NK-92 (cell line): ENCODE results near the gene C5orf63.
"Not testable (repeated sequence)": the region's sequence is repeated elsewhere in the genome, so short reads cannot be mapped to it uniquely, and the experiment has no call there.

ENCODE experiments used
- DNase-seq: peaks from one replicate; lab custom pipeline; 2025; ENCODE audit not compliant: unreplicated experiment; lab: John Stamatoyannopoulos, UW

C5orf63 gene

DNA sequence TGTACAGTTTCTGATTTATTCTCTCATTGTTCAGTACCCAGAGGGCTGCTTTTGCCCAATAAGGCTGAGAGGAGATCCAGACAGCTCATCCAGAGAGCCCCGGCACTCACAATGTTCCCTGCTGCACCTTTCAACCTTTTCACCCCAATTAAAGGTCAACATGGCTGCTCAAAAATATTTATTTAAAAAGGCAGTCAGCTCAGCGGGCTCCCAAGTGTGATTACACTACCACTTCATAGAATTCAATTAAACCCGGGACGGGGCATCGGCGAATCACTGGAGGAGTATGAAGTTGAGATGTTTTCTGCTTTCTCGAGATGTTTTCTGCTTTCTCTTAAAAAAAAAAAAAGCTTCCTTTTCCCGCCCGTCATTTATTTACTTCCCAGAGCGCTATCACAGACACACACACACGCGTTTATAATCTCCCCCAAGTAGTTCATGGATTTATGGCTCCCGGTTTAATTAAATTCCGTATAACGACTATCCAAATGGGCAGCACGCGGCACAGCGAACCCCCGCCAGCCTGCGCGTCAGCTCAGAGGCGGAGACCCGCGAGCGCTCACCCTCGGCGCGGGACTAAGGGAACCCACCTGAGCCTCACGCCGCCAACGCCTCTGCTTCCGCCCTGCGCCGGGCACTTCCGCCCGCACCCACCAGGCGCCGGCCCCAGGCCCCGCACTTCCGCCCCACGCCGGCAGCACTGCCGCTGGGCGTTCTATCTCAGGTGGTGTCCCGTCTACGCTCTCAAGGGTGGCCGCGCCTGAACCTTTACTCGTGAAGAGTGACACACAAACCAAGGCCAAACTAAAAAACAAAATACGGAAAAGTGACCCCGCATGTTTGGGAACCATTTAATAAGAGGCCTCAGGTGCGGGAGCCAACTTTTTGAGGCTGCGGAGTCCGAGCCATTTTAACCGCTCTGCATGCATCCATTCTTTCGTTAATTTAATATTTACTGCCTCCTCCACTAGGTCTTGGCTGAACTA lies at the start of gene C5orf63:
Gene C5orf63, minus strand, starts transcription at position 642 of the 986 bp plus-strand sequence. CDS start 14,507 bp downstream, outside the sequence.
- no peak for DNase-seq

- no peak for DNase-seq
Measured at GRCh38 chr5:127112347-127112864, 39.1 kb upstream of the C5orf63 start.

DNA sequence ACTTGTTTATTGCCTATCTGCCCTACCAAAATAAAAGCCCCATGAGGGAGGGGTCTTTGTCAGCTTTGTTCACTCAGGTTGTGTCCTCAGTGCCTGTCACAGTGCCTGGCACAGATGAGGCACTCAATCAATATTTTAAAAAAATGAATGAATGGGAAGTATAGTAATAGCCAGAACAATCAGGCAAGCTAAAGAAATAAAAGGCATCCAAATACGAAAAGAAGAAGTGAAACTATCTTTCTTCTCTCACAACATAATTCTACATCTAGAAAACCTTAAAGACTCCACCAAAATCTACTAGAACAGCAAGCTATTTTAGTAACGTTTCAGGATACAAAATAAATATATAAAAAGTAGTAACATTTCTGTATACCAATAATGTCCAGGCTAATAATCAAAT lies 37.8 kb upstream of the C5orf63 start:
- no peak for DNase-seq

- not testable (repeated sequence) for DNase-seq
Measured at GRCh38 chr5:127108624-127109260, 35.4 kb upstream of the C5orf63 start.

- no peak for DNase-seq
Measured at GRCh38 chr5:127101935-127102334, 28.6 kb upstream of the C5orf63 start.

DNA sequence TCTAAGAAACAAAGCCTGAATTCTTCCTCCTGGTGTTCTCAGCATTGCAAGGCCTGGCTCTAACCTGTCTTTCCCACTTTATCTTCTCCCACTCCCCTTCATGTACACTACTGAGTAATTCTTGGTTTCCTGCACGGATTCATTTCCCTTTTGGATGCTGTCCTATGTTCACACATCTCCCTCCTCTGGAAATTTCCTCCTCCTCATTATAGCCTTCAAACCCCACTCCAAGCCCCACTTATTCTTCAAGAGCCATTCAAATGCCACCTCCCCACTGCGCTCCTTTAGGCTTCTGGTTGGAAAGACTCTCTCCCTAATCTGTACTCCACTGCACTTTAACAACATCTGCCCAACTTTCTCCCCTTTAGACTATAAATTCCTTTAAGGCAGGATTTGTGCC lies 28.2 kb upstream of the C5orf63 start:
- no peak for DNase-seq

GRCh38 chr5:127098241-127098640 lies 24.9 kb upstream of the C5orf63 start:
- DNase-seq = no peak

DNA sequence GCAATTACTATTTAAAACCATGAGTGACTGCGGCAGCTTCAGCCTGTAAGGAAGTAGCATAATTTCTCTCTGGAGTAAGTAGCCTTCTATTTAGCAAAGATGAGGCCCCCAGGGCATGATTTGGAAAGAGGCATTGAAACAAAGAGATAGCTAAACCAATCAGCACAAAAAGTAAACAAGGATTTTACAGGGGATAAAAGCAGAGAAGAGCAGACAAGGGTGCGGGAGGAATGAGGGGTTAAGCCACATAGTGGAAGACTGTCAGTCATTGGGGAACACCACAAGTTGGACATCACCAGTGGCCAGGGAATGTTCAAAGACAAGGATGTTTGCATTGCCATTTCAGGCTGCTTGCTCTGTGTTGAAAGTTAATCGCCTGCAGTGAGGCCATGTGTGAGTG lies 24.0 kb upstream of the C5orf63 start:
- no peak for DNase-seq

DNA sequence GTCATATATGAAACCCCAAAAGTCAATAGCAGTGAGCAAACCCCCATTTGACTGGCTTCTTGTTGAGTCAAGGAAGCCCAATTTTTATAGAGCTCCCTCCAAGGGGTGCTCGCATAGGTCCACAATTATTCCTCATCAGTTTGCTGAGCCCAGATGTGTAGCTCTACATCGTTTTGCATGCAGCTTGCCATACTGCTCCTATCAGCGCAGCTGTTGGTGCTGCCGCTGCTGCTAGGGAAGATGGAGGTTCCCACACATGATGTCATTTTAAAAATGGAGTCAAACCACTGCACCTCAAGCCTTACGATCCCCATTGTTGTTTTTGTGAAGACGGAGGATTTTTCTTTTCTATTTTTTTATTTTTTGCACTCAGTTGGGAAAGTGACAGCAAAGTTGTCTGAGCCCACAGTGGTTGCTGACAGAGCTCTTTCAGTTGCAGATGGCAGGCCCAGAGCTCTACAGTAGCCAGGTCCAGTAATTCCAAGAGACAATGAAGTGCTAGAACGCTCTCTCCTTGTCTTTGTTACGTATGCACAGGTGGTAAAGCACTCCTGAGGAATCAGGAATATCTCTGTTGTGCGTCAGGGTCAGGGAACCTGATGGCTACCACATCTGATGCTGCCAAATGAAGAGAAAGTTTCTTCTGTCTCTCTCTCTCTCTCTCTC lies 23.2 kb upstream of the C5orf63 start:
- DNase-seq = no peak

DNA sequence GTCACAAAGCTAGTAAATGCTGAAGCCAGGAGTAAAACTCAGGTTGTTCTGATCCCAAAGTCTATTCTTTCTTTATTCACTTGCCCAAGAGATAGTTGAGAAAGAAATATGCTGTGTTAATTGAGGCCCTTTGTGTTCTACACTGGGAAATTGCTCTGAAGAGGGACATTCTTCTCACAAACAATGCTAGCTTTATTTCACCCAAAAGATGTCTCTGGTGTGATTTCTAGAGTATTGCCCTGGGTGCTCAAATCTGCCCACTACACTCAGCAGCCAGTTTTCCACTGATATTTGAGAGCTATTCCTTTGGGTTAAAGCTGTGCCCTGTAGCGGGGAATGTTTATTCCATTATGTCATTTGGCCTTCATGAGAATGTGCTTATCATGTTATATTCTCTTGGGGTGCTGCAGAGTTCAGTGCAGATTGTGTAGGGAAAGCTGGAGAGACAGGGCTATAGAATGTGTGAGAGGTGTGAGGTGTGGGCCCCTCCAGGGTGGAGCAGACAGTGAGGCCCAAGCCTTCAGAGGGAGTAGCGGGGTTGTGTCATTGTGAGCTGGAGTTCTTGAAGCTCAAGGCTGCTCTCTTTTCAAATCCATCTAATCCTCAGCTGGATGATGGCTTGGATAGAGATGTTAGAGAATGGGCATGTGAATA lies 21.0 kb upstream of the C5orf63 start:
- no peak for DNase-seq

DNA sequence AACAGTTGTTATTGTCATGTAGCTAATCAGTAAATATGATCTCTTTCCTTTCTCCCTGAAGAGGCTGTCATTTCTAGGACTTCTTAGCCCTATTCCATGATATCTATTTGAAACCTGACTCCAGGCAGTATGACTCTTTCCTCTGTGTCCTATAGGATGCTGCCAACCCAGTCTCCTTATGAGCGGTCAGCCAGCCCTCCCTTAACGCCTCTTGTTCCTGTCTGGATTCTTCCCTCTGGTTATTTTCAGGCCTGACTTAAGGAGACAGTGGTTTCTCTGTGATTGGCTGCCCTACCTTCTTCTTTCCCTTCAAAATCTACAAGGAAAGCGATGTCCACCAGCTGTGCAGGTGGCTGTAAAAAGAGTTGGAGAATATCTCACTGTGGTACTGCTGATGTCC lies 19.4 kb upstream of the C5orf63 start:
- DNase-seq = no peak

- no peak for DNase-seq
Measured at GRCh38 chr5:127089191-127089590, 15.9 kb upstream of the C5orf63 start.

DNA sequence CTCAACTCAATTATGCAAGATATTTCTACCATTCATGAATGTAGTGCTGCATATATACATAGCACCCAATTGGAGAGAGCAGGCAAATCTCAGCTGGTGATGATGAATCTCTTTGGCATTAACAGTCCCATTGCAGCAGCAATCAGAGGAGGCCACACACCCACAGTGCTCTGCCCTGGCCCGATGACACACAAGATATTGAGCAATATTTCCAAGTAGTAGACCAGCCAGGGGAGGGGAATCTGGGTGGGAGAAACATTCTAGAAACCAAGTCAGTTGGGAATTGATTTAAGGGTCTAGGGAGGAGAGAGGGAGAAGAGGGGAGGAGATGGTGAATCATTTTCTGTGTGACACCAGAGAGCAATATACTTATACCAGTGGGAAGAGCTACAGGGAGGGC lies 14.9 kb upstream of the C5orf63 start:
- no peak for DNase-seq

DNA sequence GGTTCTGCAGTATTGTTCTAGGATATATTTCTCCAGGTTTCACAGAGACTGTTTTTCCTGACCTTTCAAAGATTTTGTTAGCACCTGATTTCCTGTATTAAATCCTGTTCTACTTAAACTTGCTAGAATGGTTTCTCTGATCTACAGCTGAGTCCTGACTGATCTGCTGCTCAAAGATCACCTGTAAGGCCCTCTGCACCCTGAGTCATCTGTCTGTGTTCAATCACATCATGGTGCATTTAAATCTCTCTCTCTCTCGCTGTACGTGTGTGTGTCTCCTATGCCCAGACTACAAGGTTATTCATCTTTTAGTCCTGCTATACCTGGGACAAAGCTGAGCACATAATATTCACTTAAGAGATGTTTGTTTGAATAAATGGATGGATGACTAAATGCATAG lies 13.3 kb upstream of the C5orf63 start:
- DNase-seq = no peak

- no peak for DNase-seq
Measured at GRCh38 chr5:127085796-127086195, 12.5 kb upstream of the C5orf63 start.

GRCh38 chr5:127085371-127085770 lies 12.1 kb upstream of the C5orf63 start:
- DNase-seq = no peak

DNA sequence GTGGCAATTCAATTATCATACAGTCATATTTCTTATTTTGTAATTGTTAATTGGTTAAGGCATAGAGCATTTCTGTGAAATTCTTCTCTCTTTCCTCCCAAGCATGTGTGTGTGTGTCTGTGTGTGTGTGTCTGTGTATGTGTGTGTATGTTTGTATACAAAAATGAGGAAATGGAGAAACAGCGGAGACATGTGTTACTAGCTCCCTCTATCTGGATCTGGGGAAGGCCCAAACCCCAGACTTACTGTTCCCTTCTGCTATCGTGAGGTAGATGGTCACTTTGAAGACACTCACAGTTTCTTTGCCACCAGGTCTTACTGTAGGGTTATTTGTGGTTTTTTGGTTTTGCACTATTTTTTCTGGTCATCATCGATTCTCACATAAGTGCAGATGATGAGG lies 11.4 kb upstream of the C5orf63 start:
- DNase-seq = no peak

DNA sequence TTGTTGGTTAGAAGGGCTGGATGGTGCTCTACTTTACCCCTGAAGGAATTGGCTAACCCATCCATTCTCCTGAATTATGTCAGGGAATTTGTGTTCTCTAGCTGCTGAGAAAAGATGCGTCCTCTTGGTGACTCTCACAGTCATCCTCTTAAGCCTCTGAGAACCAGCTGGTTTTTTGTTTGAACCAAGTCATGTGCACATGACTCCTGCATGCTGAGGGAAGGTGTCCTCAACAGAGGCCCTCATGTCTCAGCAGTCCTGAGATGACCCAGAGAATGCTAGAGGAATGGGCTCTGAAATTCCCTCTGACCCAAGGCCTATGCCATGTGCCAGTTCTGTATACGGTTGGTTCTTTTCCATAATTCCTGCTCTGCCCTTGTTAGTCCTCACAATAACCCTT lies 10.4 kb upstream of the C5orf63 start:
- DNase-seq = no peak

DNA sequence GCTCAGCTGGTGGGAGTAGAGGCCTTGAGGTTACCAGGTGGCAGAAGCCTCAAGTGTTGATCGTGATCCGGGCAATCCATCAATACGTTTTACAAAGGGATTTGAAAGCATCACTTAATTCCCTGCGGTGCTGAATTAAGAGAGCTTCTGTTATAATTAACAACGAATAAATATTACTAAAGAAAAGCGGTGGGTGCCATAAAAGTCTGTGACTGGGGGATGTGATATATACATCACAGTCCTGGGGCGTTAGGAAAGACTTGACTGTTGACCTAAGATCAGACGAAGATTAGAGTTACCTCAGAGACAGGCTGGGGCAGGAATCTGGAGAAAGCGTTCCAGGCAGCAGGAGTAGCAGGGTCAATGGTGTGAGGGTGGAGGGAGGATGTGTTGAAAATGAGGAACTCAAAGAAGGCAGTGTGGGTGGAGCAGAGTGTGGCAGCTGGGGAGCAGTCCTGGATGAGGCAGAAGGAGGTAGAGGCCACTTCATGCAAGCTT lies 6.7 kb upstream of the C5orf63 start:
- DNase-seq = no peak

DNA sequence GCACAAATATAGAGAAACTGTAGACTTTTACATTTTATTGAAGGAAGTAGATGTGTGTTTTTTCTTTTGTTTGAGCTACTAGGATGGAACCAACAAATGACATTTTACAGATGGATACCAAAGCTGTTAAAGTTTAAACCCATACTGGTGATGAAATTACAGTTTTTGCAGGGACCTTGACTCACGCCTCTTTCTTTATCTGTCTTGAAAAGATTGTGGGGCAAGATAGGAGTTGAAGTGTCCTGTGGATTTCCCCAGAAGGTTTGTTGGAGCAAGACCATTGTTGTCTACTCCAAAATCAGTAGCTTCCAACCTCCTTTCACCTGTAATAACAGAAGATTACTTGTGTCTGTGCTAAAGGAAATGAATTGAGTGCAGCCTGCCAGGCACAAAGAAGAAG lies 4.1 kb upstream of the C5orf63 start:
- no peak for DNase-seq
